GM12878 (cell line): ENCODE measurements around the gene ETV3L. TPM values are rescaled to one million over a fixed set of nuclear protein-coding genes. Genes with fewer than 3 reads are reported as not detected.

Experiments used
- ATAC-seq: fragments of 200-7000 bp; cut with Tn5 transposase; 3 replicates; pipeline ENCODE4 v1.9.1; 2020; ENCODE audit warnings: mild to moderate bottlenecking, moderate library complexity
- BruUV-seq: library from RNA; stranded (reverse); fragments of 400-500 nt; replicated peaks from 2 replicates; lab custom pipeline; 2021; lab: Mats Ljungman, UMichigan
- CTCF ChIA-PET: fragments of 300-600 bp; sonication (Branson Sonifier 250); formaldehyde crosslinking; extraction: SDS; loops from one replicate; lab custom pipeline; 2021; ENCODE audit warnings: inconsistent platforms; lab: Yijun Ruan, JAX
- POLR2A ChIA-PET: fragments of 350-600 bp; formaldehyde crosslinking; extraction: SDS; loops from one replicate; lab custom pipeline; 2021; ENCODE audit warnings: inconsistent platforms; lab: Charles Lee
- RAD21 ChIA-PET: fragments of 300-600 bp; sonication (Branson Sonifier 250); formaldehyde crosslinking; loops from one replicate; lab custom pipeline; 2023; ENCODE audit warnings: antibody characterized with exemption; ENCODE audit not compliant: unreplicated experiment; lab: Charles Lee
- SMC1A ChIA-PET: fragments of 300-600 bp; sonication (Branson Sonifier 250); formaldehyde crosslinking; loops from one replicate; lab custom pipeline; 2023; ENCODE audit not compliant: unreplicated experiment, uncharacterized antibody; lab: Charles Lee
- DNase-seq: peaks from one replicate; pipeline ENCODE4 v3.0.0-alpha.2; 2011; ENCODE audit warnings: low read depth, low spot score
- FAIRE-seq: peaks from 3 replicates; lab custom pipeline; 2011; peaks lifted over from hg19 to GRCh38; lab: Jason Lieb, UNC
- H2AFZ ChIP-seq: 2 replicates; pipeline ENCODE4 v1.6.0; 2011; ENCODE audit warnings: low read depth, low read length, control low read depth; ENCODE audit not compliant: control insufficient read depth
- H3K27ac ChIP-seq: 2 replicates; pipeline ENCODE4 v1.5.1; 2011; ENCODE audit warnings: control low read depth; ENCODE audit not compliant: control insufficient read depth, insufficient read depth
- H3K27me3 ChIP-seq, 2 experiments: replicated peaks in 1 of 2; 2 replicates each; pipeline versions ENCODE4 v1.6.0 to v1.6.1; 2011; ENCODE audit warnings: low read length in 1 of 2; ENCODE audit not compliant: control insufficient read depth in 2 of 2, insufficient read depth in 2 of 2
- H3K36me3 ChIP-seq, 2 experiments: 2 replicates each; pipeline ENCODE4 v1.5.1; 2011; ENCODE audit warnings: low read length in 1 of 2; ENCODE audit not compliant: control insufficient read depth in 2 of 2, insufficient read depth in 2 of 2
- H3K4me1 ChIP-seq: 2 replicates; pipeline ENCODE4 v1.6.1; 2011; ENCODE audit warnings: mild to moderate bottlenecking, low read length, moderate library complexity, mixed read lengths; ENCODE audit not compliant: control insufficient read depth, insufficient read depth
- H3K4me2 ChIP-seq: 2 replicates; pipeline ENCODE4 v1.6.0; 2011; ENCODE audit warnings: control low read depth; ENCODE audit not compliant: control insufficient read depth, insufficient read depth
- H3K4me3 ChIP-seq: fragments of 200-600 bp; sonication (generic); 2 replicates; pipeline ENCODE4 v1.5.1; 2016
- H3K79me2 ChIP-seq: 2 replicates; pipeline ENCODE4 v1.6.0; 2011; ENCODE audit warnings: low read length; ENCODE audit not compliant: control insufficient read depth, insufficient read depth
- H3K9ac ChIP-seq: 2 replicates; pipeline ENCODE4 v1.8.0; 2011; ENCODE audit warnings: low read length, control low read depth, mixed read lengths; ENCODE audit not compliant: control insufficient read depth, insufficient read depth
- H3K9me3 ChIP-seq: replicated peaks from 3 replicates; pipeline ENCODE4 v1.5.1; 2011; ENCODE audit warnings: mild to moderate bottlenecking, low read length; ENCODE audit not compliant: control insufficient read depth, insufficient read depth
- H4K20me1 ChIP-seq: 2 replicates; pipeline ENCODE4 v1.6.0; 2011; ENCODE audit not compliant: control insufficient read depth, insufficient read depth
- BRCA1 ChIP-seq: IDR thresholded peaks from 2 replicates; pipeline ENCODE4 v1.6.1; 2011; ENCODE audit warnings: low read depth, low read length, improper control_type of control experiment
- CHD1 ChIP-seq: IDR thresholded peaks from 2 replicates; pipeline ENCODE4 v1.6.1; 2012; ENCODE audit warnings: low read depth, low read length, improper control_type of control experiment
- ELK1 ChIP-seq: IDR thresholded peaks from 2 replicates; pipeline ENCODE4 v1.6.1; 2012; ENCODE audit warnings: low read depth, low read length, improper control_type of control experiment
- ESRRA ChIP-seq: IDR thresholded peaks from 2 replicates; pipeline ENCODE4 v1.6.1; 2012; ENCODE audit warnings: mild to moderate bottlenecking, low read length, improper control_type of control experiment
- EZH2 ChIP-seq: IDR thresholded peaks from 2 replicates; pipeline ENCODE4 v1.6.1; 2012; ENCODE audit warnings: low read depth, mild to moderate bottlenecking, control low read depth, inconsistent platforms, low read length, borderline replicate concordance; ENCODE audit not compliant: control insufficient read depth
- MEF2B ChIP-seq: fragments of 450-650 bp; IDR thresholded peaks from 2 replicates; pipeline ENCODE4 v1.6.1; 2018; ENCODE audit warnings: mild to moderate bottlenecking, moderate library complexity; ENCODE audit not compliant: partially characterized antibody, poor library complexity, severe bottlenecking
- MLLT1 ChIP-seq: fragments of 450-650 bp; IDR thresholded peaks from 2 replicates; pipeline ENCODE4 v1.6.1; 2016; ENCODE audit warnings: mild to moderate bottlenecking
- MTA2 ChIP-seq: fragments of 450-650 bp; IDR thresholded peaks from 2 replicates; pipeline ENCODE4 v1.6.1; 2016; ENCODE audit warnings: low read depth, mild to moderate bottlenecking, moderate library complexity
- SRF ChIP-seq, 2 experiments: IDR thresholded peaks; 2 replicates each; pipeline ENCODE4 v1.6.1; 2011; ENCODE audit warnings: low read depth in 2 of 2, low read length in 2 of 2, mild to moderate bottlenecking in 1 of 2, moderate library complexity in 1 of 2
- SUZ12 ChIP-seq: fragments of 200-600 bp; sonication (generic); IDR thresholded peaks from one replicate; pipeline ENCODE4 v1.6.1; 2018; ENCODE audit warnings: antibody characterized with exemption, mild to moderate bottlenecking; ENCODE audit not compliant: unreplicated experiment
- TBL1XR1 ChIP-seq: IDR thresholded peaks from 2 replicates; pipeline ENCODE4 v1.6.1; 2012; ENCODE audit warnings: low read depth, low read length, improper control_type of control experiment
- ZBED1 ChIP-seq: IDR thresholded peaks from 2 replicates; pipeline ENCODE4 v1.6.1; 2016; ENCODE audit warnings: borderline replicate concordance
- ZBTB33 ChIP-seq: fragments of 450-650 bp; IDR thresholded peaks from 2 replicates; pipeline ENCODE4 v1.6.1; 2017; ENCODE audit warnings: mild to moderate bottlenecking
- ZNF592 ChIP-seq: fragments of 450-650 bp; IDR thresholded peaks from 2 replicates; pipeline ENCODE4 v1.6.1; 2017; ENCODE audit warnings: mild to moderate bottlenecking, moderate library complexity
- WGBS: methylation state at CpG from one replicate; pipeline ENCODE4 v1.1.6; 2016; ENCODE audit warnings: low lambda C conversion rate; ENCODE audit not compliant: insufficient replicate concordance, insufficient coverage; ENCODE audit errors: missing lambda C conversion rate; 5-methylcytosine and 5-hydroxymethylcytosine counted together
- in situ Hi-C: fragments of 300-500 bp; cut with MboI; formaldehyde crosslinking; loops from 9 replicates; pipeline ENCODE4 v1.14.3; 2018; ENCODE audit warnings: mixed read lengths
- intact Hi-C: fragments of 100-400 bp; cut with micrococcal nuclease; formaldehyde crosslinking; loops from one replicate; pipeline ENCODE4 v1.14.2; 2022; ENCODE audit not compliant: unreplicated experiment
- polyA plus RNA-seq, 11 experiments: library from polyadenylated mRNA; depleted of rRNA in 4 of 11; unstranded in 6 of 11; stranded (reverse) in 5 of 11; fragments of >200 nt; fragmentation: Nextera tagmentation in 4 of 11; fragmentation: Illumina TruSeq in 1 of 11; extraction: Ambion mirVana in 4 of 11; extraction: Trizol in 1 of 11; gene quantifications; 1 replicate in 1 of 11; 2 replicates in 10 of 11; pipeline versions ENCODE4 v1.2.1 to v1.2.3, GENCODE V29; 2011 to 2016; ENCODE audit warnings: inconsistent platforms in 2 of 11, missing spikeins in 2 of 11, low read depth in 1 of 11
- total RNA-seq, 4 experiments: library from RNA; depleted of rRNA in 3 of 4; stranded (reverse); fragments of >200 nt in 3 of 4; fragmentation: Illumina TruSeq in 1 of 4; extraction: Trizol in 1 of 4; gene quantifications; 2 replicates each; pipeline versions ENCODE4 v1.2.1 to v1.2.3, GENCODE V29; 2013 to 2021

The ETV3L gene
- total and polyA plus RNA-seq, 10 of the 15 experiments (the other 5 are each of a cell fraction or from before 2014, with no cell fraction given) = 0.03 to 1.3 (median 0.44) TPM

GRCh38 chr1:157081707-157082106, 17.9 kb downstream of the ETV3L start:
- Histone ChIP-seq H3K9ac (no peak overlapping the region), H3K4me2 (no peak overlapping the region), H3K79me2 (no peaks in the 10 kb centered on the region), H2AFZ (no peak overlapping the region), H3K27me3 (no peaks in the 10 kb centered on the region), H3K4me1 (no peaks in the 10 kb centered on the region), H3K4me3 (no peak overlapping the region), H4K20me1 (no peaks in the 10 kb centered on the region), H3K9me3 (no peaks in the 10 kb centered on the region), H3K27ac (no peak overlapping the region), H3K36me3 (no peaks in the 10 kb centered on the region)
- 50% methylated on average over 5 of the region's 5 CpGs for WGBS
- ChIA-PET CTCF (interaction anchor here (4.1 to 14.4 kb wide), 2 partner anchors 8 to 73 kb away, joined by 29 to 715 read pairs; no protein-coding TSS in a partner anchor), POLR2A (interaction anchor here (1.0 kb wide), 1 partner anchor 71 kb away, joined by 3 read pairs; no protein-coding TSS in a partner anchor), RAD21 (no interaction called here), SMC1A (interaction anchor here (0.9 to 2.4 kb wide), 3 partner anchors 9 to 75 kb away, joined by 5 to 11 read pairs (median 9); no protein-coding TSS in a partner anchor)
- in situ Hi-C loops = no loop called here
- intact Hi-C loops = no loop called here
- DNase-seq (no peak), ATAC-seq (no peak), FAIRE-seq (no peak)
- no TSS peak for BruUV-seq
- no peak for TF ChIP-seq SRF (IDR thresholded peaks at IDR 0.05; ENCODE audit: low read depth in 2 of 2, low read length in 2 of 2)
- no peak for TF ChIP-seq MTA2
- no peak for TF ChIP-seq ELK1
- no peak for TF ChIP-seq SUZ12
- TF ChIP-seq ZNF592 = no peak
- no peak for TF ChIP-seq MLLT1
- no peak for TF ChIP-seq CHD1
- TF ChIP-seq EZH2 = no peak
- no peak for TF ChIP-seq ESRRA
- no peak for TF ChIP-seq ZBED1
- TF ChIP-seq BRCA1 = no peak
- TF ChIP-seq ZBTB33 = no peak
- TF ChIP-seq TBL1XR1 = no peak
- TF ChIP-seq MEF2B = no peak
